CD1c-positive myeloid dendritic cell (primary cell): ENCODE measurements around the gene TNRC6A.
"Not testable (repeated sequence)": the region's sequence is repeated elsewhere in the genome, so short reads cannot be mapped to it uniquely, and the experiment has no call there.

Experiments
- DNase-seq: peaks from one replicate; pipeline ENCODE4 v3.0.0-alpha.2; 2016; ENCODE audit errors: extremely low spot score

The TNRC6A gene

DNA sequence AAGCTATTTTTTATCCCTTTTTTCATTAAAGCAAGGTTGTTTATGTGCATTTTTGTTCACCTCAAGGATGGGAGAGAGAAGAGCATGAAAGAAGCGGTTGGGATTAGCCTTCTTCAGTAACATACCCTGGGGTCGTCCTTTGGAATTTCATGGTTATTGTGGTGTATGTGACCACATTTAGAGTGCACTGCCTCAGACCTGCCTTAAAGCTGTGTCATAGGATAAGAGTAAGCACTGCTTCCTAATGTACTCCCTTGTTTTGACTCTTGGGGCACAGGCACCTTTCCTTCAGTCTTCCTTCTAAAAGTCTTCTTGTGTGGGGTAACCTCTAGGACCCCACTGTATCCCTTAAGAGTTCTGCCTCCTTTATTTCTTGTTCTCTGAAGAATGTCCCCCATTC is 28.9 kb downstream of the TNRC6A start:
- DNase-seq = no peak

DNA sequence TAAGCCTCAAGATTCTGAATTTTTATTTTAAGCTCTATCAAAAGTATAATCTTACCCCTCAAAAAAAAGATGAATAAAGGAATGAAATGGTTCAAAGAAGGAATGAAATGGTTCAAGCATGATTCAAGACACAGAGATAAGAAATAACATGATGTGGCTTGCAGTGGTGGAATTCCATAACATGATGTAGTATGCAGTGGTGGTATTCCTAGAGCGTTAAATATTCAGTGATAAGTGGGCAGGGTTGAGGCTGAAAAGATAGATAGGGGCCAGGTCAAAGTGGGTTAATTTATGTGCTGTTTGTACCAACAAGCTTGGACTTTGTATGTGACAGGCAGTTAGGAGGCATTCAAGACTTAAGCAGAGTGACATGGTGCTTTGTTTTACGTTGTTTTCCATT is 29.6 kb downstream of the TNRC6A start:
- DNase-seq = no peak

GRCh38 chr16:24761526-24761925 is 32.1 kb downstream of the TNRC6A start:
- no peak for DNase-seq

GRCh38 chr16:24764916-24765315 is 35.5 kb downstream of the TNRC6A start:
- no peak for DNase-seq

DNA sequence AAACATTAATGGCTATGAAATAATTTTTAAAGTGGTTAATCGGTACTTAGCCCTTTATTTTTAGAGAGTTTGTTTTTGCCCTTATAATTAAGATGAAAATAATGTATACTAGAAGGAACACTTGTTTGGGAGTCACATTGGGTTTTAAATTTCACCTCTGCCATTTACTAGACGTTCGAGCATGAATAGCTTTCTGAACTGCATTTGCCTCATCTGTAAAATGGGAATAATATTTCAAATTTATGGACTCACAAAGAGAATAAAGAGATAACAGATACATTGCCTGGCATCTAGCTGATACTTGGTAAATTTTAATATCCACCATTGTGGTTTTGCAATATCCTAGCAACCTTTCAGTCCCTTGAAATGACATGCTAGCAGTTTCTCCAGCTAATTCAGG is 36.6 kb downstream of the TNRC6A start:
- no peak for DNase-seq

- DNase-seq = no peak
Measured at GRCh38 chr16:24769806-24770205, 40.4 kb downstream of the TNRC6A start.

DNA sequence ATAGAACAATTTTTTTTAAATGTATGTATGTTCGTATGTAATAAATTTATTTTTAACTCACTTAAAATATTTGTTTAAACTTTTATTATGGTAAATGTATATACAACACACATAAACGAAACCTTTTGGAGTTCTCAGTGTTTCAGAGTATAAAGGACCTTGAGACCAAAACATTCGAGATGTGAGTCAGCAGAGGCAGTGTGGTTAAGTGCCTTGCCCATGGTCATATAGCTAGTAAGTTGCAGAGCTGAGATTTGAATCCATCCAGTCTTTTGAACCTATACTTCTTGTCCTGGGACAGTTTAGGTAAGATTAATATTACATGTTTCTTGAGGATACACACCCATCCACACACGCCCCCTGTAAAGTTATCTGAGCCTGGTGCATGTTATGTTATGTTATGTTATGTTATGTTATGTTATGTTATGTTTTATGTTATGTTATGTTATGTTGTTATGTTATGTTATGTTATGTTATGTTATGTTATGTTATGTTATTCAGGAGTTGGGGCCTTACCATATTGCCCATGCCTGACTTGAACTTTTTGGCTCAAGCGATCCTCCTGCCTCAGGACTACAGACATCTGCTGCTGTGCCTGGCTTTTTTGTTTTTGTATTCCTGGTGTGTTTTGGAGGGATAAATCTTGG is 41.8 kb downstream of the TNRC6A start:
- DNase-seq = no peak

- no peak for DNase-seq
Measured at GRCh38 chr16:24771779-24772157, 42.3 kb downstream of the TNRC6A start.

- no peak for DNase-seq
Measured at GRCh38 chr16:24773771-24774427, 44.4 kb downstream of the TNRC6A start.

DNA sequence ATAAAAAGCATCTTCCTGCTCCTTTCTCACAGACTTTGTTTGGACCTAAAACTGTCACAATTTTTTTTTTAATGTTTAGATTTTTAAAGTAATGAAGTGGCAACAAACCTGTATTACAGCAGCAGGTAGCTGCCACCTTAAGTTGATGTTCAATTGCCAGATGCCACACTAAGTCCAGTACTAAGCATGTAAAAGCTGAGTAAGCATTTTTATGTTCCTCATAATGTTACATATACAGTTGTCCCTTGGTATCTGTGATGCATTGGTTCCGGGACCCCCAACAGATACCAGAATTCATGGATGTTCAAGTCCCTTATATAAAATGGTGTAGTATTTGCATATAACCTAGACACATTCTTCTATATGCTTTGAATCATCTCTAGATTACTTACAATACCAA is 45.1 kb downstream of the TNRC6A start:
- DNase-seq = no peak

GRCh38 chr16:24775455-24775854 is 46.0 kb downstream of the TNRC6A start:
- no peak for DNase-seq

DNA sequence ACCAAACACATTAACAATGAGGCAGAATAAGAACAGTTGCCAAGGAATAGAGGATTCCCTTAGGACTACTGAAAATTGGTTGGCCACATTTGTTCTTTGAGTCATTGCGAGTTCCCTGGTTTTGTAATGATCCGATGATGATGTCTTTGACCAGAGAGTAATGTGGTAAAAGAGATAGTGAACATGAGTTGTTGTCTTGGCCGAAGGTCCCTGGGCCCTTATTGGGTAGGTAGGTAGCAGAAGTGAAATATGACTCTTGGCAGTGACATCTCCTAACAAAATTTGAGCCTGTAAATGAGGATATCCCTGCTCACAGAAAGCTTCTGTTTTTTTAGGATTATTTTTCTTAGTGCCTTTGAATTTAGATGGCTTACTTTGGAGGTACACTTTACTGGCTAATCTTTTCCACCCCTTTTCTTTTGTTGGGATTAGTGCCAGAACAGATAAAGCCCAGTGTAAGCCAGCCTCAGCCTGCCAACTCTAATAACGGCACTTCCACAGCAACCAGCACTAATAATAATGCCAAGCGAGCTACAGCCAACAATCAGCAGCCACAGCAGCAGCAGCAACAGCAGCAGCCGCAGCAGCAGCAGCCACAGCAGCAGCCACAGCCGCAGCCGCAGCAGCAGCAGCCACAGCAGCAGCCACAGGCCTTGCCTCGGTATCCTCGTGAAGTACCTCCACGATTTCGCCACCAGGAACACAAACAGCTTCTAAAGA is 47.2 kb downstream of the TNRC6A start:
- no peak for DNase-seq

DNA sequence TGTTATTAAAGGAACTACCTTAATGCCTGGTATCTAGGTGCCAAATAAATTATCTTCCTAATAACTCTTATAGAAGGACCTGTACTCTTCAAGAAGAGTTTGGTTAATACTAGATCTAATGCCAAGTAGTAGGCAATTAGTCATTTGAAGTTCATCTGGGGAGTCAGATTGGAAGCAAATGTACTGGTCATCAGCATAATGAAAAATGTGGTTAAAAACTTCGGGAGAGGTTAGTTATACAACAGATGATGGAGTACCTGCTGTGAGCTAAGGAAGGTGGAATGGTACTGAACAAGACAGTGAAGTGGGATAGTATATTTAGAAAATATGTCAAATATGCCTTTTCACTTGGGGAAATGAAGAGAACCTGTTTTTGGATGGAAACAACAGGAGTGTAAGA is 49.2 kb downstream of the TNRC6A start:
- DNase-seq = no peak

DNA sequence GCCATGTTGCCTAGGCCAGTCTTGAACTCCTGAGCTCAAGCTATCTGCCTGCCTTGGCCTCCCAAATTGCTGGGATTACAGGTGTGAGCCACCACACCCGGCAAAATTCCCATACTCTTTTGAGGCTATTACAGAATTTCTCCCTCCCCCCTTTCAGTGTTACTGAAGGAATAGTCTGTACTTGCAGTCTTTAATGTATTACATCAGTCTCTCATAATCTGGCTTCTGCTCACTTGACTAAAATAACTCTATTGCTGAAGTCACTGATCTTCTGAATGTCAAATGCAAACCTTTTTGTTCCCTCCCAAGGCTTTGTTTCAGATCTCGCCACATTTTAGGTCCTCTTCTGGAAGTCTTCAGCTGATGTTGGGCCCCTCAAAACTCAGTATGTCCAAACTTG is 51.8 kb downstream of the TNRC6A start:
- no peak for DNase-seq

DNA sequence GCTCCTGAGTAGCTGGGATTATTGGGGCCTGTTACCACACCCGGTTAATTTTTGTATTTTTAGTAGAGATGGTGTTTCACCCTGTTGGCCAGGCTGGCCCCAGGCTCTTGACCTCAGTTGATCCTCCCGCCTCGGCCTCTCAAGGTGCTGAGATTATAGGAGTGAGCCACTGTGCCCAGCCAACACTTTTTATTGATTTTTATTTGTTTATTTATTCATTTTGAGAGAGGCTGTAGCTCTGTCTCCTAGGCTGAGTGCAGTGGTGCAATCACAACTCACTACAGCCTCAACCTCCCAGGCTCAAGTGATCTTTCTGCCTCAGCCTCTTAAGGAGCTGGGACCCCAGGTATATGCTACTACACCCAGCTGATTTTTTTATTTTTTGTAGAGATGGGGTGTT is 54.7 kb downstream of the TNRC6A start:
- DNase-seq = no peak

- no peak for DNase-seq
Measured at GRCh38 chr16:24789881-24790280, 60.4 kb downstream of the TNRC6A start.

DNA sequence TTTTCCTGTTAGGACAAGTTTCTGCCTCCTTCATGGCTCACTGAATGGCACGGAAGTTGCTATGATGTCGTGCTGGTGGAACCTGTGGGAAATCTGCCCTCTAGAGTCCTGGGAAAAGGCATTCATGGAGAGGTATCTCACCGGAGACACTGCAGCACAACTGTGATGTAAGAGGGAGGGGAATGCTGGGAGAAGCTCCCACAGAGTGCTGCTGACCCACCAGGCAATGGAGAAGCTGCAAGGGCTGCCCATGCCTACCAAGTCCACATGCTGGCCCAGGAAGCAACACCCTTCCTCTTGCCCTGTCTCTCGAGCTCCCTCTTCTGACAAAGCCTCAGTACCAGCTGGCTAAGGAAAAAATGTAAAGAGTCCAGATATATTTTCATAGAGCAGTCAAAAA is 71.1 kb downstream of the TNRC6A start:
- DNase-seq = no peak

DNA sequence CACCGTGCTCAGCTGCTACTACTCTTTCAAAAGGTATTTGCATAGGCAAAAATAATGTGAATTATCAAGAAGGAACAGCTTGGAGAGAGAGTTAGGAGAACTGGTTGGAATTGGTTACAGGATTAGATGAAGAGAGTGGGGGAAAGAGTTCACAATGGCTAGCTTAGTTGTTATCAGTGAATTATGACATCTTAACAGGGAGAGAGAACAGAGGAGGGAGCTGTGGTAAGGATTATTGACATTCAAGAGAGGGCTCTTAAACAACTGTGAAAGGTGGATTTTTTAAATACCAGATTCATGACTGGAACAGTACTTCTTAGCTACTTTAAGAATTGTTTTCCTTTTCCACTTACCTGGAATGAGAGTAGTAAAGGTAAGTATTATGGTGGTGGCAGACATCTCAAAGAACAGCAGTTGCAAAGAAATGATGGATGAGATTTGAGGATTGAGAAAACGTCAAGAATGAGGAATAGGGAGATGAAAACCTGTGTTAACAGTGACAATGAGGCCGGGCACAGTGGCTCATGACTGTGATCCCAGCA is 72.4 kb downstream of the TNRC6A start:
- no peak for DNase-seq

DNA sequence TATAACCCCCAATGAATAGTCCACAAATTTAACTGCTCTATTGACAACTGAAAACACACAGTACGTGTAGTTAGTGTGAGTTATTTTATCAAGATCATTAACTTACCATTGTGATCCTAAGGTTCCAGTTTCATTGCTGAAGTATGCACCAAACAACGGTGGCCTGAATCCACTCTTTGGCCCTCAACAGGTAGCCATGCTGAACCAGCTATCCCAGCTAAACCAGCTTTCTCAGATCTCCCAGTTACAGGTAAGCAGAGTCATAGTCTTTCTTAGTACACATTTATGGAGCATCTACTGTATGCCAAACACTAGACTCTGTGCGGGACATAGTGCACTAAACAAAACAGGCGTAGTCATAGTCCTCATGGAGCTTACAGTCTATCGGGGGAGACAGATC is 76.0 kb downstream of the TNRC6A start:
- DNase-seq = no peak

DNA sequence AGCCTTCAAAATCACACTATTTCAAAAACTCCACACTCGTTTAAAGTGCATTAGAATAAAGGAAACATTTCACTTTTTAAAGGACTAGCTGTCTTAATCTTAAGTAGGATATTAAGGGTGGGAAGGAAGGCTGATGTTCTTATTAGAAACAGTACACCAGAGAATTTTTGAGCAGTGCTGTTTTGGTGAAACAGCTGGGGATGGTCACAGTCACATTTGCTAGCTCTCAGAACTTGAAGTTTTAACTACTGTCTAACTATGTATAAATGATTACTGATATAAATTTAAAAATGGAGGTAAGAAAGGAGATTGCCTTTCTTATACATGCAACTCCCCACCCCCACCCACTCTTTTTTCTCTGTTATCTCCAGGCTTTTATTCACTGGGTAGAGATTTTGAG is 77.8 kb downstream of the TNRC6A start:
- DNase-seq = no peak

GRCh38 chr16:24810951-24811843 is 81.7 kb downstream of the TNRC6A start:
- DNase-seq = no peak

- DNase-seq = not testable (repeated sequence)
Measured at GRCh38 chr16:24812813-24813212, 83.4 kb downstream of the TNRC6A start.
